ENCODE measurements around the gene SMC1A. TPM values are rescaled to one million over a fixed set of nuclear protein-coding genes. Genes with fewer than 3 reads are reported as not detected.

SMC1A gene
- total RNA-seq, 4 donors from 2014 or later = 28.9 to 33.9 (median 32.2) TPM

- no peak overlapping the region for H3K4me3 ChIP-seq
- H3K27ac ChIP-seq = no peak overlapping the region
- DNase-seq (ENCODE audit: low spot score in 2 of 2) = no peak
- 83% methylated on average over 3 of the region's 3 CpGs for WGBS
- TF ChIP-seq CTCF (IDR thresholded peaks at IDR 0.05) = no peak
- no peak for TF ChIP-seq POLR2AphosphoS5 (IDR thresholded peaks at IDR 0.05)
- no peak for TF ChIP-seq POLR2A (IDR thresholded peaks at IDR 0.05)
- TF ChIP-seq EP300 (IDR thresholded peaks at IDR 0.05) = no peak
- H3K27me3 ChIP-seq = no peaks in the 10 kb centered on the region
- no peaks in the 10 kb centered on the region for H3K36me3 ChIP-seq
- H3K9me3 ChIP-seq = no peaks in the 10 kb centered on the region
- H3K4me1 ChIP-seq = no peaks in the 10 kb centered on the region
Observed at GRCh38 chrX:53449632-53450031, 27.2 kb upstream of the SMC1A start.

- Histone ChIP-seq H3K9me3 (no peaks in the 10 kb centered on the region), H3K27me3 (no peaks in the 10 kb centered on the region), H3K27ac (no peak overlapping the region), H3K4me3 (no peak overlapping the region), H3K36me3 (no peaks in the 10 kb centered on the region), H3K4me1 (no peaks in the 10 kb centered on the region)
- TF ChIP-seq EP300 (IDR thresholded peaks at IDR 0.05) = no peak
- TF ChIP-seq CTCF (IDR thresholded peaks at IDR 0.05) = no peak
- TF ChIP-seq POLR2A (IDR thresholded peaks at IDR 0.05) = no peak
- no peak for TF ChIP-seq POLR2AphosphoS5 (IDR thresholded peaks at IDR 0.05)
- WGBS = 88% methylated on average over 2 of the region's 2 CpGs
- DNase-seq (ENCODE audit: low spot score in 2 of 2) = no peak
Observed at GRCh38 chrX:53447441-53447840, 25.0 kb upstream of the SMC1A start.

- no peak overlapping the region for H3K27ac ChIP-seq
- no peak for TF ChIP-seq POLR2AphosphoS5 (IDR thresholded peaks at IDR 0.05)
- peak in 1 of 2 donors; percentile 34 for TF ChIP-seq CTCF (IDR thresholded peaks at IDR 0.05)
- no peaks in the 10 kb centered on the region for H3K27me3 ChIP-seq
- no peaks in the 10 kb centered on the region for H3K9me3 ChIP-seq
- H3K4me3 ChIP-seq = no peak overlapping the region
- 21% methylated on average over 6 of the region's 6 CpGs for WGBS
- peaks cover 11% of the 10 kb centered on the region for H3K4me1 ChIP-seq
- H3K36me3 ChIP-seq = no peaks in the 10 kb centered on the region
- no peak for DNase-seq (ENCODE audit: low spot score in 2 of 2)
Observed at GRCh38 chrX:53445977-53446376, 23.5 kb upstream of the SMC1A start.

GRCh38 chrX:53442322-53442631 lies 19.8 kb upstream of the SMC1A start:
- no peak for DNase-seq (ENCODE audit: low spot score in 2 of 2)
- Histone ChIP-seq H3K9me3 (no peaks in the 10 kb centered on the region), H3K36me3 (no peaks in the 10 kb centered on the region), H3K4me1 (peaks cover 16% of the 10 kb centered on the region), H3K27me3 (no peaks in the 10 kb centered on the region), H3K4me3 (no peak overlapping the region), H3K27ac (no peak overlapping the region)
- TF ChIP-seq POLR2AphosphoS5 (IDR thresholded peaks at IDR 0.05) (no peak), POLR2A (IDR thresholded peaks at IDR 0.05) (no peak), CTCF (IDR thresholded peaks at IDR 0.05) (no peak), EP300 (IDR thresholded peaks at IDR 0.05) (no peak)
- 80% methylated on average over 1 of the region's 1 CpG for WGBS

- Histone ChIP-seq H3K27ac (peak overlapping the region; percentile 89), H3K27me3 (no peaks in the 10 kb centered on the region), H3K4me1 (peaks cover 16% of the 10 kb centered on the region), H3K36me3 (no peaks in the 10 kb centered on the region), H3K4me3 (peak overlapping the region; percentile 44), H3K9me3 (no peaks in the 10 kb centered on the region)
- TF ChIP-seq POLR2AphosphoS5 (IDR thresholded peaks at IDR 0.05) = no peak
- TF ChIP-seq POLR2A (IDR thresholded peaks at IDR 0.05) = no peak
- TF ChIP-seq CTCF (IDR thresholded peaks at IDR 0.05) = no peak
- peak; percentile 82 for DNase-seq (ENCODE audit: low spot score in 2 of 2)
- 31% methylated on average over 28 of the region's 44 CpGs for WGBS
Observed at GRCh38 chrX:53441531-53442321, 19.3 kb upstream of the SMC1A start.
